HG03196 (cell line): Measurements from ENCODE around the gene UBE4B.
"Not testable (repeated sequence)": the region's sequence is repeated elsewhere in the genome, so short reads cannot be mapped to it uniquely, and the experiment has no call there.

ENCODE experiments used
- ATAC-seq: cut with Tn5 transposase; IDR thresholded peaks from one replicate; pipeline ENCODE4 v1.9.1; 2021; ENCODE audit not compliant: unreplicated experiment

The UBE4B gene

GRCh38 chr1:10170239-10170574 lies 137.4 kb downstream of the UBE4B start:
- ATAC-seq = peak; percentile 44

- no peak for ATAC-seq
These were observed 138.5 kb downstream of the UBE4B start for GRCh38 chr1:10171105-10171767.

DNA sequence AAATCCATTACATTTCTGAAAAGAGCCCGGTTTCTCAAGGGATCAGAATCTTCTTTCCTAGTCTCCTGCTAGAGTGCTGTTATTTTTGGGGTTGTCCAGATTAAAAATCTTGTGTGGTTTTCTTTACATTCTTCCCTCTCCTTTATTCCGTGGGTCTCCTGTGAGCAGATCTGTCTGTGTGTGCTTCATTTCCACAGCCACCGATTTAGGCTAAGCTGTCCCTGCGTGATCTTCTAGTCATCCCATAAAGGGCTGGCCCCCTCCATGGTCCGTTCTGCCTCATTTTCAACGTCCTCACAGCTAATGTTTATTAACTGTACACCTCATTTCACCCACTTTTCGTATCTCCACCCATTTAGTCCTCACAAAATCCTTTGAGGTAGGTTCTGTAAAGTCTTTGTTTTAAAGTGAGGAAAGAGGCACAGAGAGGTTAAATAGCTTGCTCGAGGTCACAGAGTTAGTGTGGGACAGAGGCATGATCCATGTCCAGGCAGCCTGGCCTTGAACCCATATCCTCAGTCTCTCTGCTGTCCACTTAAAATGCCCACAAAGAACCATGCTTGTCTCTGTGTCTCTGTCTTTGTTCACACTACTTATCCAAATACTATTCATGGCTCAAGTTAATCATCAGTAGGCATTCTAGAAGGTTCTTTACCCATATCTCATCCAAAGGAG lies 139.4 kb downstream of the UBE4B start:
- no peak for ATAC-seq

DNA sequence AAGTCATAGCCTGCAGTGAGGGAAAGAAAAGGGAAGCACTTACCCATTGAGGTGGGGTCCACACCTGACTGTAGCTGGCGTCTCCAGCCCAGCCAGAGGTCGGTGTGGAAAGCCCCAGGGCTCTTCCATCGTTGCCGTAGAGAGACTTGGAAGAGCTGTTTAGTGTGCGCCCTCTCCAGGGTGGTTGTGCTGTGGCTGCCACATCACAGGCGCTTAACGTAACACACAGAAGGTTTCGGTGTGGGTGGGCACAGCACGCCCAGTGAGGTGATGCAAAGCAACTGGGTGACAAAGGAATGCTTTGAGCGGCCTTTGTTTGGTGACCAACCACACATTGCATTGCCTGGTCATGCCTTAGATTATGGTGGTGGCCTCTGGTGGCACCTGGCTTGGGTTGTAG lies 140.8 kb downstream of the UBE4B start:
- ATAC-seq = no peak

DNA sequence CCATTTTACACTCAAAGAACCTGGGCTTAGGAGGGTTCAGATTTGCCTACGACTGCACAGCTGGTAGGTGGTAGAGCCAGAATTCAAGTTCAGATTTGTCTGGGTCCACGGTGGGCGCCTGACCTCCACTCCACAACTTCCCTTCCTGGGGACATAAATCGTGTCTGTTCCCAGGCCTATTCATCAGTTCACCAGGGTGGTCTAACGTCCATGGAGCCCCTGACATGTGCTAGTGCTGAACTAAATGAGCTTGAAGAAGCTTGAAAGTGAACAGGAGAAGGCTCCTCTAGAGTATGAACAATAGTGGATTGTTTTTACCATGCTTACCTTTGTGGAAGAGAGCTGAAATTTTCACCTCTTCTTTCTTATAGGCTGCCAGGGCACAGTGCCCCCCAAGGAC lies 145.1 kb downstream of the UBE4B start:
- no peak for ATAC-seq

- no peak for ATAC-seq
These were observed 146.0 kb downstream of the UBE4B start for GRCh38 chr1:10178597-10179405.

- no peak for ATAC-seq
These were observed 146.8 kb downstream of the UBE4B start for GRCh38 chr1:10179406-10180091.

DNA sequence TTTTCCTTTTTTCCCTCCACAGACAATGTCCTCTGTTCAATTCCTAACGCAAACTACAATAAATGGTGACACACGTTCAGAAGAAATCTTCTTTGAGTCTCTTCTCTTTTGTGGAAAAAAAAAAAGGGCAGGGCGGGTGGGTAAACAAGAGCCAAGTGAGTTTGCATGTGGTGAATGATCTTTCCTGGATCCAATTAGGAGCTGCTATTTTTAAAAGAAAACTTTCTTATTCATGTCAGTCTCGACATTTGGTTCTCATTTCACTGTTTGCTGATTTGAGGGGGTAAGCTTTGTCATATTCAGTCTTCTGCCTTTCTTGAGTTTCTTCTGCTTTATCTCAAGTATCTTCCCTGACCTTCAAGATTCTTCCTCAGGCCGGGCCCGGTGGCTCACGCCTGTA lies 148.4 kb downstream of the UBE4B start:
- no peak for ATAC-seq

- no peak for ATAC-seq
These were observed 153.0 kb downstream of the UBE4B start for GRCh38 chr1:10185759-10186158.

- ATAC-seq = no peak
These were observed 153.7 kb downstream of the UBE4B start for GRCh38 chr1:10186331-10187025.

- ATAC-seq = no peak
These were observed 154.2 kb downstream of the UBE4B start for GRCh38 chr1:10187026-10187334.

- no peak for ATAC-seq
These were observed 155.4 kb downstream of the UBE4B start for GRCh38 chr1:10188133-10188650.

GRCh38 chr1:10189659-10190058 lies 156.9 kb downstream of the UBE4B start:
- ATAC-seq = no peak

- no peak for ATAC-seq
These were observed 159.5 kb downstream of the UBE4B start for GRCh38 chr1:10192263-10192662.

DNA sequence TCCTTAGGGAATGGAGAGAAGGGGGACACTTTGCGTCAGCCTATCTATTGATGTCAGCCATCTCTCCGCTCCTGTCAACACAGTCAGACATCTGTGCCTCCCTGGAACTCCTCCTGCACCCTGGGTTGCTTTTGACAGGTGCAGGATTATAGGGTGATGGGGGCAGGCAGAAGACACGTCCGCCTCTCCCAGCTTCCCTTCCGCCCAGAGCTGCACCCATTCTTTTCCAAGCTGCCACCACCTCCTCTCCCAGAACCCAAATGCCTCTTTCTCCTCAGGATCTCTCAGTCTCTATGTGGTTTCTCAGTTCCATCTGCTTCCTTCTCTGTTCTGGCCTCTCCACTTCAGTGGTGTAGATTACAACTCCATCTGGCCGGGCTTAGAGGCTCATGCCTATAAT lies 160.5 kb downstream of the UBE4B start:
- ATAC-seq = no peak

DNA sequence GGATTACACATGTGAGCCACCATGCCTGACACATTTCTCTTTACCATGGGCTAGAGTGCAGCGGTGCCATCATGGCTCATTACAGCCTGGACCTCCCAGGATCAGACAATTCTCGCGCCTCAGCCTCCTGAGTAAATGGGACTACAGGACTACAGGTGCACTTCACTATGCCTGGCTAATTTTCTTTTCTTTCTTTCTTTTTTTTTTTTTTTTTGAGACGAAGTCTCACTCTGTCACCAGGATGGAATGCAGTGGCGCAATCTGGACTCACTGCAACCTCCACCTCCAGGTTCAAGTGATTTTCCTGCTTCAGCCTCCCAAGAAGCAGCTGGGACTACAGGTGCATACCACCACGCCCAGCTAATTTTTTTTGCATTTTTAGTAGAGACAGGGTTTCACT lies 162.8 kb downstream of the UBE4B start:
- no peak for ATAC-seq

- ATAC-seq = no peak
These were observed 164.2 kb downstream of the UBE4B start for GRCh38 chr1:10196976-10197375.

DNA sequence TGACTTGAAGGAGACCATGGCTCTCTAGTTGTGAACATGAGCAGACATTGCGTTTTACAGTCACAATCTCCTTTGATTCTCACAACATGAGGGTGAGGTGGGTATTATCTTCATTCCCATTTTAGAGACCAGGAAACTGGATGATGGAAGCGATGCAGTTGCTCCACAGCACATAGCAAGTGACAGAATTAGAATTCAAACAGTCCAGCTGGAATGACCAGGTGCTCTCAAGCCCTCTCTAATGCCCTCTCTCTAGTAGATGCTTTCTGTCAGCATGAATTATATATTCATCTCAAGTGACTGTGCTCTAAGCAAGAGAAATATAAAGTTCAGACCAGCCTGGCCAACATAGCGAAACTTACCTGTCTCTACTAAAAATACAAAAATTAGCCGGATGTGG lies 167.9 kb downstream of the UBE4B start:
- ATAC-seq = no peak

DNA sequence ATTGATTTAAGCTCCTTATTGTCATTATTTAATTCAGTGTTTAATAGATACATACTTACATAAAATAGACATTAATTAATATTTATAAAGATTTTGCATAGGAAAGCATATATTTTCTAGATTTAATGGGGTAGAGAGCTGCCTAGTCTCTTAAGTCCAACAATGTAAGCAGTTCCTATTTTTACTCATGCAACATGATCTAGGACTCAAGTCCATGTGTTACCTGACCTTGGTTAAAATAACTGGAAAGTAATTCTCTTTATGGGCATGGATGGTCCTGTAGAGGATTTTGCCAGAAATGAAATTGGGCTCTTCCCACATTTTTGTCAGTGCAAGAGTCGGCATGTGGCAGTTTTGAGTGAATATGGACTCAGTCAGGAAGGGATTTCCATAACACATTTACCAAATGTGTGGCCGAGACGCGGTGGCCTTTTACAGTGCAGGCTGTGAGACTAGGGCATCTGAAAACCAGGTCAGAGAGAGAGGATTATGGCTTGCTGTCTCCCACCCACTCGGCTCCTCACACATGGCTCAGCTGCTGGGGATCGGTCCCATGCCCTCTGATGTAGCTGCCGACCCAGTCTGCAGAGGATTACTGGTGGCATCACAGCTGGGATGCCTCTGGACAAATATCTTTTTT lies 171.4 kb downstream of the UBE4B start:
- no peak for ATAC-seq

DNA sequence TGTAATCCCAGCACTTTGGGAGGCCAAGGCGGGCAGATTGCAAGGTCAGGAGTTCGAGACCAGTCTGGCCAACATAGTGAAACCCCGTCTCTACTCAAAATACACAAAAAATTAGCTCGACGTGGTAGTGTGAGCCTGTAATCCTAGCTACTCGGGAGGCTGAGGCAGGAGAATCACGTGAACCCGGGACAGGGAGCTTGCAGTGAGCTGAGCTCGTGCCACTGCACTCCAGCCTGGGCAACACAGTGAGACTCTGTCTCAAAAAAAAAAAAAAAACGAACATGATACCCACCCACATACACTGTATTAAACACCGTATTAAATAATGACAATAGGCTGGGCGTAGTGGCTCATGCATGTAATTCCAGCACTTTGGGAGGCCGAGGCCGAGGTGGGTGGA lies 172.4 kb downstream of the UBE4B start:
- ATAC-seq = not testable (repeated sequence)
